B cell (primary cell): ENCODE results near the gene IFT74.

Experiments used
- EZH2 ChIP-seq: IDR thresholded peaks from 2 replicates; pipeline ENCODE4 v1.6.1; 2012; ENCODE audit warnings: borderline replicate concordance, low read depth, mild to moderate bottlenecking, moderate library complexity, low read length; ENCODE audit not compliant: insufficient read depth, poor library complexity, severe bottlenecking
- TF ChIP-seq, protein P1 (sequence below): fragments of 200-600 bp; IDR thresholded peaks from one replicate; pipeline ENCODE4 v1.8.0; 2022; ENCODE audit warnings: antibody characterized with exemption, mild to moderate bottlenecking

DNA sequence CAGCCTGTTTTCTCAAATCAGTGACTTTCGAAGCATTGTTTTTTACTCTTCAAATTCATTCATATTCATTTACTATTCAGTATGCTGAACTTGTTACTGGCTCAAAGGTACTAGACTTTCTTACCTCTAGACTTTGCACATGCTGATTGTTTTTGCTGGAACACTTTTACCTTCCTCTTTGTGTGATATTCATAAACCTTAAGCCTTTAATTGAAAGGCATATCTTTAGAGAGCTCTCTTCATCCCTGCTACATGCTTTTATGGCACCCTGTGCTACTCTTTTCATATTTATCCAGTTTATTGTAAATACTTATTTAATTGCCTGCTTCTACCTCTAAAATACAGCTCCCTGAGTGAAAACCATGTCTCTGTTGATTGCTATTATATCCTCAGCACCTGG lies 97.9 kb downstream of the IFT74 start:
- TF ChIP-seq, protein P1, sequence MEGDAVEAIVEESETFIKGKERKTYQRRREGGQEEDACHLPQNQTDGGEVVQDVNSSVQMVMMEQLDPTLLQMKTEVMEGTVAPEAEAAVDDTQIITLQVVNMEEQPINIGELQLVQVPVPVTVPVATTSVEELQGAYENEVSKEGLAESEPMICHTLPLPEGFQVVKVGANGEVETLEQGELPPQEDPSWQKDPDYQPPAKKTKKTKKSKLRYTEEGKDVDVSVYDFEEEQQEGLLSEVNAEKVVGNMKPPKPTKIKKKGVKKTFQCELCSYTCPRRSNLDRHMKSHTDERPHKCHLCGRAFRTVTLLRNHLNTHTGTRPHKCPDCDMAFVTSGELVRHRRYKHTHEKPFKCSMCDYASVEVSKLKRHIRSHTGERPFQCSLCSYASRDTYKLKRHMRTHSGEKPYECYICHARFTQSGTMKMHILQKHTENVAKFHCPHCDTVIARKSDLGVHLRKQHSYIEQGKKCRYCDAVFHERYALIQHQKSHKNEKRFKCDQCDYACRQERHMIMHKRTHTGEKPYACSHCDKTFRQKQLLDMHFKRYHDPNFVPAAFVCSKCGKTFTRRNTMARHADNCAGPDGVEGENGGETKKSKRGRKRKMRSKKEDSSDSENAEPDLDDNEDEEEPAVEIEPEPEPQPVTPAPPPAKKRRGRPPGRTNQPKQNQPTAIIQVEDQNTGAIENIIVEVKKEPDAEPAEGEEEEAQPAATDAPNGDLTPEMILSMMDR: no peak
- no peak for TF ChIP-seq EZH2
